CD4-positive, alpha-beta T cell (primary cell): ENCODE data around the gene SLC12A5. TPM values are rescaled to one million over a fixed set of nuclear protein-coding genes. Genes with fewer than 3 reads are reported as not detected.

ENCODE experiments used
- ATAC-seq: fragments of 200-7000 bp; cut with Tn5 transposase; one replicate; pipeline ENCODE4 v1.10.0; 2022; ENCODE audit warnings: mild to moderate bottlenecking; ENCODE audit not compliant: poor library complexity
- CTCF ChIA-PET: fragments of 350-600 bp; sonication (Branson Sonifier 250); formaldehyde crosslinking; loops from one replicate; lab custom pipeline; 2021; ENCODE audit warnings: antibody characterized with exemption, inconsistent platforms; lab: Charles Lee
- POLR2A ChIA-PET: fragments of 350-600 bp; sonication (Branson Sonifier 250); formaldehyde crosslinking; loops from one replicate; lab custom pipeline; 2021; ENCODE audit warnings: antibody characterized with exemption, inconsistent platforms; lab: Charles Lee
- DNase-seq, 14 experiments: peaks; one replicate each; pipeline ENCODE4 v3.0.0-alpha.2; 2013 to 2020; ENCODE audit warnings: mixed read lengths in 2 of 14
- H3K27ac ChIP-seq, 2 donors: one replicate each; pipeline versions ENCODE4 v1.5.1 to v1.7.0; 2013; ENCODE audit warnings: low read length in 2 of 2, low read depth in 1 of 2, mild to moderate bottlenecking in 1 of 2
- H3K27me3 ChIP-seq, 2 experiments: 1 replicate in 1 of 2; 2 replicates in 1 of 2; pipeline versions ENCODE4 v1.6.1 to v1.7.0; 2013; ENCODE audit warnings: low read length in 2 of 2, control low read depth in 1 of 2, mild to moderate bottlenecking in 1 of 2, moderate library complexity in 1 of 2; ENCODE audit not compliant: insufficient read depth in 2 of 2, control insufficient read depth in 1 of 2
- H3K36me3 ChIP-seq: one replicate; pipeline ENCODE4 v1.6.1; 2013; ENCODE audit warnings: low read length, control low read depth; ENCODE audit not compliant: insufficient read depth
- H3K4me1 ChIP-seq: one replicate; pipeline ENCODE4 v1.6.1; 2013; ENCODE audit warnings: low read length, control low read depth; ENCODE audit not compliant: insufficient read depth
- H3K4me3 ChIP-seq: one replicate; pipeline ENCODE4 v1.5.1; 2013; ENCODE audit warnings: mild to moderate bottlenecking, low read length, moderate library complexity
- H3K9me3 ChIP-seq, 2 experiments: 1 replicate in 1 of 2; 2 replicates in 1 of 2; pipeline versions ENCODE4 v1.6.1 to v1.7.0; 2013; ENCODE audit warnings: low read length in 2 of 2, mild to moderate bottlenecking in 2 of 2, control low read depth in 1 of 2, moderate library complexity in 1 of 2; ENCODE audit not compliant: control insufficient read depth in 1 of 2, insufficient read depth in 1 of 2
- H3K27ac Mint-ChIP-seq: one replicate; pipeline ENCODE4 v1.8.0; 2020; ENCODE audit warnings: mixed read lengths
- H3K27me3 Mint-ChIP-seq: one replicate; pipeline ENCODE4 v1.8.0; 2021; ENCODE audit warnings: mixed read lengths
- H3K36me3 Mint-ChIP-seq: one replicate; pipeline ENCODE4 v1.8.0; 2021; ENCODE audit warnings: low read depth, mixed read lengths
- H3K4me1 Mint-ChIP-seq: one replicate; pipeline ENCODE4 v1.8.0; 2021; ENCODE audit warnings: low read depth, mixed read lengths
- H3K4me3 Mint-ChIP-seq: one replicate; pipeline ENCODE4 v1.8.0; 2020; ENCODE audit warnings: mild to moderate bottlenecking, mixed read lengths
- H3K9me3 Mint-ChIP-seq: one replicate; pipeline ENCODE4 v1.8.0; 2020; ENCODE audit warnings: mixed read lengths
- CTCF ChIP-seq: fragments of 200-600 bp; IDR thresholded peaks from one replicate; pipeline ENCODE4 v1.8.0; 2022; ENCODE audit warnings: antibody characterized with exemption, mild to moderate bottlenecking
- intact Hi-C, 2 experiments: fragments of 100-400 bp; cut with DNase I in 1 of 2; cut with micrococcal nuclease in 1 of 2; formaldehyde crosslinking; loops; one replicate each; pipeline versions ENCODE4 v1.15.1 to v1.9.0; 2023 to 2025; cut with DNase I, micrococcal nuclease
- total RNA-seq, 174 experiments: library from RNA in 2 of 174; stranded (reverse) in 2 of 174; gene quantifications; one replicate each; pipeline ENCODE4 v1.2.3 and lab custom pipeline; 2021 to 2026

SLC12A5 gene
- total RNA-seq, 2 experiments from 2014 or later: 1.3 to 2.4 TPM

DNA sequence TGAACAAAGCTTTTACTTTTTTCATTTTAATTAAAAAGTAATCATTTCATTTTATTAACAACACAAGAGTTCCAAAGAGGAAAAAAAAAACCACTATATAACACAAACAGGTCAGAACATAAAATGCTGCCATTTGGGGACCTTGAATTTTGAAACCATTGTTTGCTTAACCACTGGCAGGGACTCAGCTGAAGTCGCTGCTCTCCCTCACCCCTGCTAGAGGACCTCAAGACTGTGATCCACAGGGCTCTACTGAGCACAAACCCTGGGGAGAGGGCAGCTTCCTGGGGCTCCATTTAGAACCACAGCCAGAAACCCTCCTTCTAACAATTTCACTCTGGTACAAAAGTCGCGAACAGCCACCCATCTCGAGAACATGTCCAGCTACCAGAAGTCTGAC, 32.0 kb downstream of the SLC12A5 start:
- H3K27ac Mint-ChIP-seq: no peak overlapping the region
- DNase-seq (no peak), ATAC-seq (no peak)
- Histone ChIP-seq H3K27me3 (peaks cover 16 to 17% of the 10 kb centered on the region in 2 experiments), H3K9me3 (peaks cover 0 to 28% of the 10 kb centered on the region in 2 experiments), H3K4me3 (no peak overlapping the region), H3K27ac (no peak overlapping the region), H3K4me1 (peaks cover 44% of the 10 kb centered on the region), H3K36me3 (peaks cover 49% of the 10 kb centered on the region)
- intact Hi-C loops: no loop called here
- no peak for TF ChIP-seq CTCF
- no peak overlapping the region for H3K4me3 Mint-ChIP-seq
- H3K27me3 Mint-ChIP-seq: peaks cover 27% of the 10 kb centered on the region
- H3K36me3 Mint-ChIP-seq: peaks cover 65% of the 10 kb centered on the region
- no peaks in the 10 kb centered on the region for H3K9me3 Mint-ChIP-seq
- H3K4me1 Mint-ChIP-seq: peaks cover 48% of the 10 kb centered on the region
- CTCF ChIA-PET: no interaction called here
- POLR2A ChIA-PET: interaction anchor here (0.7 kb wide), 1 partner anchor 340 kb away, joined by 4 read pairs; no protein-coding TSS in a partner anchor

DNA sequence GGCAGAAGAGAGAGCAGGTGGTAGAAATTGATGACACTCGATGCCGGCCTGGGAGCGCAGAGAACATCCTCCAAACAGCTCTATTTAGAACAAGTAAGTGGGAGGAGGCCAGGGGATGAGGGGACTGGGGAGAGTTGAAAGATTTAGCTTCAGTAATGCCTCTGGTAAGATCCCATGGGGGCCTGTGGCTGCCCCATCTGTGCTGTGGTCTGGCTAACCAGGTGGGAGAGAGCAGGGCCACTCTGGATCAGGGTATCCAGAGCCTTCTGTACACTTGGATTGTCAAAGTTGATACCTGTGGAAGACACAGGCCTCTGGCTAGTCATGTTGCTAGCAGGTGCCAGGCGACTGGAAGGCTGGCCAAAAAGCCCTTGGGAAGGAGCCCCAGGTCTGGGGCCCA, 33.1 kb downstream of the SLC12A5 start:
- Mint-ChIP-seq H3K27ac (no peak overlapping the region), H3K9me3 (no peaks in the 10 kb centered on the region), H3K27me3 (peaks cover 19% of the 10 kb centered on the region), H3K36me3 (peaks cover 76% of the 10 kb centered on the region), H3K4me1 (peaks cover 48% of the 10 kb centered on the region), H3K4me3 (no peak overlapping the region)
- no peak for ATAC-seq
- peaks cover 61% of the 10 kb centered on the region for H3K36me3 ChIP-seq
- POLR2A ChIA-PET: no interaction called here
- H3K4me1 ChIP-seq: peaks cover 44% of the 10 kb centered on the region
- DNase-seq: no peak
- peaks cover 0 to 21% of the 10 kb centered on the region in 2 experiments for H3K9me3 ChIP-seq
- no peak for TF ChIP-seq CTCF
- H3K27me3 ChIP-seq: peaks cover 14 to 16% of the 10 kb centered on the region in 2 experiments
- no peak overlapping the region for H3K4me3 ChIP-seq
- intact Hi-C loops: no loop called here
- CTCF ChIA-PET: no interaction called here
- no peak overlapping the region for H3K27ac ChIP-seq

- TF ChIP-seq CTCF: no peak
- ATAC-seq (no peak), DNase-seq (no peak)
- peaks cover 19% of the 10 kb centered on the region for H3K27me3 Mint-ChIP-seq
- no peak overlapping the region for H3K4me3 Mint-ChIP-seq
- no peaks in the 10 kb centered on the region for H3K9me3 Mint-ChIP-seq
- Histone ChIP-seq H3K27ac (no peak overlapping the region), H3K4me3 (no peak overlapping the region), H3K36me3 (peaks cover 65% of the 10 kb centered on the region), H3K4me1 (peaks cover 44% of the 10 kb centered on the region), H3K27me3 (peaks cover 14 to 16% of the 10 kb centered on the region in 2 experiments), H3K9me3 (peaks cover 0 to 16% of the 10 kb centered on the region in 2 experiments)
- H3K36me3 Mint-ChIP-seq: peaks cover 77% of the 10 kb centered on the region
- no peak overlapping the region for H3K27ac Mint-ChIP-seq
- ChIA-PET POLR2A (no interaction called here), CTCF (no interaction called here)
- H3K4me1 Mint-ChIP-seq: peaks cover 48% of the 10 kb centered on the region
- intact Hi-C loops: no loop called here
Observed at GRCh38 chr20:46062621-46063020, 33.6 kb downstream of the SLC12A5 start.
